Hippocampal formation (tissue), 2 donors: ENCODE measurements around the gene HSD3B2.
"Not testable (repeated sequence)": the region's sequence is repeated elsewhere in the genome, so short reads cannot be mapped to it uniquely, and the experiment has no call there.

Experiments used
- DNase-seq, 2 donors: peaks; one replicate each; lab custom pipeline; 2025; lab: John Stamatoyannopoulos, UW

Gene HSD3B2

DNA sequence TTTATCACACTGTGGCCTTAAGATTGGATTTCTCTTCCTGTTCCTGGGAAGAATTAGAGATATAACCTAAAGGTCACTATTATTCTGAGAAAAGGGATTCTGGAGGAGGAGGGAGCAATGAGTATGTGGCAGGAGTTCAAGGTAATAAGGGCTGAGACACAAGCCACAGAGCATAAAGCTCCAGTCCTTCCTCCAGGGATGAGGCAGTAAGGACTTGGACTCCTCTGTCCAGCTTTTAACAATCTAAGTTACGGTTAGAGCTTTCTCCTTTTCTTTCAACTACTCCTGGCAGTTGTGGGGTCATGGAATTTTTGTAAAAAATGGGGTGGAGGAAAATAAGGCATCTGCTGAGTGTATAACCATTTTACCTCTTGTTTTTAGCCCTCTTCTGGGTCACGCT, at the start of gene HSD3B2:
HSD3B2 (plus strand) TSS at position 201 of the 400 bp plus-strand sequence. CDS start 270 bp downstream, outside the sequence.
- DNase-seq = no peak

DNA sequence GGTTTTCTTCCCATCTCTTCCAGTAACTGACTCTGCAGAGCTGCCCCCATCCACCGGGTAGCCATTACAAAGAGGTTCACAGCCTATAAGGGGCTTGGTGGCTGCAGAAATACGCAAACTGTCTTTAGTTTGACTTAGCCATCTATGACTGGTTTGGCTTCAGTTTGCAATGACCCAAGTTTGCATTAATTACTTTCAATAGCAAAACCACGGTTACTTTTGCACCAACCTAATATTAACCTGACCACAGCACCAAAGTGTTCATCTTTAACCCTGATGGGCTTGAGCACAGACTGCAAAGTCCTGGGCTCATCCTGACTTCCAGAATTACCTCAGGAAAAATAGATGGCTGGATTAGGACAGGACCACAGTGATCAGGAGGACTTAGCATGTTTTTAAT, 48.5 kb upstream of the HSD3B2 start:
- no peak for DNase-seq

DNA sequence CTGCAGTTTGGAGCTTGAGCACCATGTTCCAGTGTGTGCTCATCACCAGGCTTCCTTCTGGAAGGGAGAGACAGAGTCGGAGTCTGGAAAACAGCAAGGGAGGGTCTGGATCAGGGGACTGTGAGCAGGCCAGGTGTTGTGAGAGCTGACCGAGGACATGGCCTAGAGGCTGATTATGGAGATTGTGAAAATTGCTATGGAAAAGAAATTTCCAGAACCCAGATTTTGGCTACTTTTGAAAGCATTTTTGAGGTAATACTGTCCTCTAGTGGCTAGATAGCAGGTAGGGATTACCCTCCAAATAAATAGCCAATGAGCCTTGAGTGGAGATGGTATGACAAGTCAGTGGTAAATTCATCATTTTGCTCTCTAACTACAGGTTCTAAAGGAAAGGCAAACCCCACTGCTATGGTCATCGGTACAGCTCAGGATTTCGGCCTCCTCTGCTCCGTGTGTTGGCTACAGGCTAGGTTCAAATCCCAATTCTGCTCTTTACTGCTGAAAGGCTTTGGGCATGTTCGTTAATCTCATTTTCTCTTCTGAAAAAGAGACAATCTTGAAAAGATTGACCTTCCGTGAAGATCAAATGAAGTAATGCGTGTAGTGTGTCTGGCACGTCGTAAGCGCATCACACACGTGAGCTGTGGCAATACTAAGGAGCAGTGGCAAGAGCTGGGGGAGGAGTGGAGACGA, 47.4 kb upstream of the HSD3B2 start:
- DNase-seq = peak in 1 of 2 donors; percentile 2

DNA sequence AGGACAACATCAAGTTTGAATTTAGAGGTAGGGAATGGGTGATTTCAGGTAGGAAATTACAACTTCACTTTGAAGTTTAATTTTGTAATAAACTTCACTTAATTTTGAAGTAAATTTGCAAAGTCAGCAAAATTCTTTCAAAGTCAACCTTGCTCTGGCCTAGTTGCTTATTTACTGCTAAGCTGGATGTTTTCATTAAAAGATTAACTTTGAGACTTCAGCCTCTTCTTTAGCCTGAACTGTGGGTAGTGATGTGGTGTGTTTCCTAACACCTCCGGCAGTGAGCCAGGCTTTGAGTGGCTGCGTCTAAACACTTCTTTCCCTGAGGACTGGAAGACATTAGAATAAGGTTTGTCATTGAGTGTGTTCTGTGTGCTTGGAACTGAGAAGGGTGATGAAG, 46.4 kb upstream of the HSD3B2 start, which contains the start of gene HAO2:
HAO2 (plus strand) TSS at position 232 of the 400 bp plus-strand sequence. CDS start 12,301 bp downstream, outside the sequence.
- DNase-seq = no peak

DNA sequence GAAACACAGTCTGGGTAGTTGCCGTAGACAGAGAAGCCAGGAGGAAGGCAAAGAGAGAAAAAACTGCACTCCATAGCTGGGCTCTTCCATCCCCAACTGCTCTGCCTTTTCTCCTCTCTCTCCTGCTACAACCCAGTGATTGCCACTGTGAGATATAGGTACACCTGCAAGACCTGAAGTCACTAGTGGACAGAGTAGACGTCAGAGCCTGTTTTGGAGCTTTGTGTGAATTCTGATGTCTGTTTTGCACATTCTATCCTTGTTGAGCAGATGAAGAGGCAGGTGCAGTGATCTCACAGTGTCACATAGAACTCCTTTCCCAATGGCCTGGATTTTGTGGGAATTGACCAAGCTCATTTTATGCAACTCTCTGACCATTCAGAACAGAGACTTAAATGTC, 44.2 kb upstream of the HSD3B2 start:
- DNase-seq = no peak

DNA sequence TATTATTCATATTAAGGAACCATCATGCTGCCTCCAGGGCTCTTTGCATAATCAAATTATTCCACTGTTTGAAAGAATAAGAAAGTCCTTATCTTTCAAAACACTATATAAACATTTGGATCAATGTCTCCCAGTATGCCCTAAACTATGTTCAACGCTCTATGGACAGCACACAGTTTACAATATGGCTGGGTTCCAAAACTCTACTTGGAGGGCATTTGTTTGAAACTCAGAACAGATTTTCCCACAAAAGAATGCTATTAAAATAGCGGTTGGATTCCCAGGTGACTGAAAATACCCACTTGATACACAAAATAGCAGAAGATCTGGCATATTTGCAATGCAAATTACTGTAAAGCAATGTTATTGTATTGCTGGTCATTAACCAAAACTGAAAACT, 43.1 kb upstream of the HSD3B2 start:
- DNase-seq = no peak

DNA sequence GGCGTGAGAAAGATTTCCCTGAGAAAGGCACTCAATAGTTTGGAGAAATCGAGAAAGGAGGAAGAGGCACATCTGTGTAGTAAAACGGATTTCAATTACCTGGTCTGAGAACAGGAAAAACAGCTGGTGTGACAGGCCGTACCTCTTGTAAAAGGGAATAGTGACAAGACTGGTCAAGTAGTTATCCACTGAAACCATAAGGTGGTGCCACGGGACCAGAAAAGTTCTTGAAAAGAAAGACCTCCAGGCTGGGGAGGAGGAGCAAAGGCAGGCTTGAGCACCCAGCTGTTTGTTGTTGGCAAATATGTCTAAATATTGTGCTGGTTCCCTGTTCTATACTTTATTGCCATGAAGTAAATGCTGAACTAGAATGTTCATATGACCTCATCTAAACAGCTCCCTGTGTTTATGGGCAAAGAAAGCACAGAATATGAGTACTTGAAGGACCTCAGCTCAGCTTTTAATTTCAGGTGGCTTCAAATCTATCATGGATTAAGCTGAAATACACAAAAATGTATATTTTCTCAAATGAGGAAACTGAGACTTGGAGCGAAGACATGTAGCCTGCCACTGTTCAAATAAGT, 42.4 kb upstream of the HSD3B2 start:
- DNase-seq = no peak

DNA sequence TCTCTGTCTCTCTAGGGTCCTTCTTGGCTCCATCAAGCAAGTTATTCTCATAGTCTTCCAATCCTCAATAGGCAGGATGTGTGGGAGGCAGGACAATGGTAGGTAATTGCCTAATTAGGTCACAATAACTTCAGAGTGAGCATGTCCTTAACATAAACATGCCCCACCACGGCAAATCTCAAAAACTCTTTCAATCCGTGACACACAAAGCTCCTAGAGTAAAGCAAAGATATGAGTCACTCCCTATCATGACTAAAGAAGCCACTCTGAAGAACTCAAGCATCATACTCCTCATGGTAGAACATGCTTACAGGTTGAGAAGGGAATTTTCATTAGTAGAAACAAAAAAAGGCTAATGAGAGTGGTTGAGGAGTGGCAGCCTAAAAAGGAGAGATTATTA, 41.5 kb upstream of the HSD3B2 start:
- DNase-seq = no peak

DNA sequence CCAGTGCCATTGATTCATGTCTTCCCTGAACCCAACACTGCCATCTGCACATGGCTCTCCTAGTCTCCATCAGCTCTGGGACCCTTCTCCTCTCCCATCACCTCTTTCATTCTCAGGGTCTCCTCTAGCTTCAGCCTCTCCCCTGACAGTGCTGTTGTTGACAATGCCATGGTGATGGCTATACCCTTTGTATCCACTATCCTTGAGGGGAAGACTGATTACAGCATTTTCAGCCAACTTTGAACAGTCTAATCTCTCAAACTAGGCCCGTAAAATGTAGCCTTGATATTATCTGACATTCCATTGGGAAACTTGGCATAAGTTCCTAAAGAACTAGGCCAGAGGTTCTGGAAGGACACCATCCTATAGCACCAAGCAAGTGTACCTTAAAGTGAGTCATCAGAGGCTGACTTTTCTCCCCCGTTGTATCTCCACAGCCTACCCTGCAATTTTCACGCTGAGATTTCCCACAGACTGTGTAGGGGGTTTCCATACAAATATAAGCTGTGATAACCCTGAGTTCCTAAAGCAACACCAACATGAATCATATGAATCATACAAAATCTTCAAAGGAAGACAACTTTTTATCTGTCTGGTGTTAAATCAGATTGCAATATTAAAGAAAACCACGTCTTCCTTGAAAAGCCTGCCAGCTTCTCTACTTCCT, 40.6 kb upstream of the HSD3B2 start:
- no peak for DNase-seq

DNA sequence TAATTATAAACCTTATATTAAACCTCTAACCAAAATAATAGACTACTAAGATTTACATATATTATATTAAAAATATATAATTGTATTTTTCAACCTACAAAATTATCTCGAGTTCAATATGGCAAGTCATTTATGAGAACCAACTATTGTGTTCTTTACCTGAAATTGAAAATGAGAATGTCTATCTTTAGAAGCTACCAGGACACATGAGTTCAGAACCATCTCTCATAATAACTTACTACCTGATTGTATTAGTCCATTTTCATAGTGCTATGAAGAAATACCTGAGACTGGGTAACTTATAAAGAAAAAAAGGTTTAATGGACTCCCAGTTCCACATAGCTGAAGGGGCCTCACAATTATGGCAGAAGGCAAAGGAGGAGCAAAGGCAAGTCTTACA, 39.6 kb upstream of the HSD3B2 start:
- no peak for DNase-seq

DNA sequence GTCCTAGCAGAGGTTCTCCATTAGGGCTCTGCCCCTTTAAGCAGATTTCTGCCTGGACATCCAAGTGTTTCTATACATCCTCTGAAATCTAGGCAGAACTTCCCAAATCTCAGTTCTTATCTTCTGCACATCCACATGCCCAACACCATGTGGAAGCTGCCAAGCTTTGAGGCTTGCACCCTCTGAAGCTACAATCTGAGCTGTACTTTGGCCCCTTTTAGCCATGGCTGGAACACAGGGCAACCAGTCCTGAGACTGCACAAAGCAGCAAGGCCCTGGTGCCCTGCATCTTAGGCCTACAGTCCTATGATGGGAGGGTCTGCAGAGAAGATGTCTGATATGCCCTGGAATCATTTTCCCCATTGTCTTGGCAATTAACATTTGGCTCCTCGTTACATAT, 38.4 kb upstream of the HSD3B2 start:
- no peak for DNase-seq

DNA sequence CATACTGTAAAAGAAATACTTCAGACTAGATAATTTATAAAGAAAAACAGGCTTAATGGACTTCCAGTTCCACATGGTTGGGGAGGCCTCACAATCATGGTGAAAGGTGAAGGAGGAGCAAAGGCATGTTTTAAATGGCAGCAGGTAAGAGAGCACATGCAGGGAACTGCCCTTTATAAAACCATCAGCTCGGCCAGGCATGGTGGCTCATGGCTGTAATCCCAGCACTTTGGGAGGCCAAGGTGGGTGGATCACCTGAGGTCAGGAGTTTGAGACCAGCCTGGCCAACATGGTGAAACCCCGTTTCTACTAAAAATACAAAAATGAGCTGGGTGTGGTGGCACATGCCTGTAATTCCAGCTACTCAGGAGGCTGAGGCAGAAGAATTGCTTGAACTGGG, 37.4 kb upstream of the HSD3B2 start:
- DNase-seq = not testable (repeated sequence)

DNA sequence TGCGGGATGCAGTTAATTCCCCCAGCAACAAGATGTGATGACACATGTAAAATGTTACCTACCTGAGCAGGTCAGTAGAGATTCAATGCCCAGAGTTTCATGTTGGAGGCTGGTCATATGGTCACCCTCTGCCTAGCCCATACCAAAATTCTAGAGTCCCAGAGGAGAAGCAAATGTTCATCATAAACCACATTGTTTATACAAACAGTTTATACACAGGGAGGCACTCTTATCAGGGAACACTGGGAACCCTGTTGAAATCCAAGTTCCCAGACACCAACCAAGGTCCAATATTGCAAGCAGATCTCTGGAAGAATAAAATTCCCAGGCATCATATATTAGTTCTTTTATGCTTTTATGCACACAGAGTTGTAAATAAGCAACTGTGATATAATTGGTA, 35.8 kb upstream of the HSD3B2 start:
- no peak for DNase-seq

DNA sequence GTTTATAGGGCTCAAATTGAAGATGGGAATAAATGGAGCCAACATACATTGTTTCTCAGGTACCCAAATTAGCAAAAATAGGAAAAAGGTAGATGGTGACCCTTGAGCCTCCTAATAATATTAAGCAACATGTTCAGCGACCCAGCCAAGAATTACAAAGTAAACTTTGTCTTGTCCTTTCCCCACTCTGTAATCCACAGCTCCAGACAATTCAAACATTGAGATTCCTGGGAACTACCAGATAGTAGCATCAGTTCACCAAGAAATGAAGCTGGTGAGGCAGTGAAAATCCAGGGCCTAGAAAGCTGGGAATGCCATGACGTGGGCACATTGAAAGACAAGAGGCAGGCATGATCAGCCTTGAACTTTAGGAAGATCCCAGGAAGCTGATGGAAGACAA, 34.6 kb upstream of the HSD3B2 start:
- DNase-seq = no peak

DNA sequence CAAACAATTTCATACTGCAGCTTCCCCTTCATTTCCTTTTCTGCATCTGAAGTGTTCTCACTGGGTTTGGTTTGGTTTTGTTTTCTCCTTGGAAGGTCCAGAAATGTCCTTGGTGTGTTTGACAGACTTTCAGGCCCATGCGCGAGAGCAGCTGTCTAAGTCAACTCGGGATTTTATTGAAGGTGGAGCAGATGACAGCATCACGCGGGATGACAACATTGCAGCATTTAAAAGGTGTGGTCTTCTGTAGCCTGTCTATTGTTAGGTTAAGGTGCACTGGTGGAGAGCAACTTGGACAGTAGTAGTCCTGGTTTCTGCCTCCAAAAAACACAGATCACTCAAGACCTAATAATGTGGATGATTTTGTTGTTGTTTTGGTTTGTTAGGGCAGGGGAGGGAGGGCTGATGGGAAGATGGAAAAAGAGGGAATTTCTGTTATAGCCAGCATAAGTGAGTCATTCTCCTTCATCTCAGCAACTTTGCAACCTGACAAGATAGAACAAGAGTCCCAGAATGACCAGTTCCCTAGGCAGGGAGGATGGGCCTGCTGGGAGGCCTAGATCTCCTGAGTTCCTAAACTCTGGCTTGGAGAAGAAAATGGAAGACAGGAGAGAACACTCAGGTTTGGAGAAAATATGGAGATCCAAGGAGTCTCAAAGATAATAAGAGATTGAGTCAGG, 33.8 kb upstream of the HSD3B2 start:
- no peak for DNase-seq

DNA sequence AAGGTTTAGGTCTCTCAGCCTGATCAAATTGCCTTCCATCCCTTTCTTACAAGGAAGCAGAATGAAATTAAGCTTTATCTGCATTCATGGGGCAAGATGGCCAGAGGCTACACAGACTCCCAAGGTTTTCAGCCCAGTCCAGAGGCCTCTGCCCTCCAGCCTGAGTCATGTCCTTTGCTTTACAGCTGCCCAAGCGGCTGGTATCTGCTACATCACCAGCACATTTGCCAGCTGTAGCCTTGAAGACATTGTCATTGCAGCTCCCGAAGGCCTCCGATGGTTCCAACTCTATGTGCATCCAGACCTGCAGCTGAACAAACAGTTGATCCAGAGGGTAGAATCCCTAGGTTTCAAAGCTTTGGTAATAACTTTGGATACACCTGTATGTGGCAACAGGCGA, 30.4 kb upstream of the HSD3B2 start:
- DNase-seq = no peak

DNA sequence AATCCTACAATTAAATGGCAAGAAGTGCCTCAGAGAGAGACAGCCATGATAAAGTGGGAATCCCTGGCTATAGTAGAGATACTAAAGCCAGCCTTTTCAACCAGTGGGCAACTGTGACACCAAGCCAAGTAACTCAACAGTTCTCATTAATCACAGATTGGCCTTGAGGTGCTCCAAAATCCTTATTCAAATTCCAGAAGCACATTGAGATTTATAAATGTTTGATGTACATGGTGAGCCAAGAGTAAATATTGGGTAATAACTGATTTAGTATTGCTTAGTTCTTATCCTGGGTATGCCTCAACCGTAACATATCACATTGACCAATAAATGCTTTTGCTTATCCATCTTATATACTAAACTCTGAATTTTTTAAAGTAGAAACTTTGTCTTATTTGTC, 29.3 kb upstream of the HSD3B2 start:
- DNase-seq = no peak

DNA sequence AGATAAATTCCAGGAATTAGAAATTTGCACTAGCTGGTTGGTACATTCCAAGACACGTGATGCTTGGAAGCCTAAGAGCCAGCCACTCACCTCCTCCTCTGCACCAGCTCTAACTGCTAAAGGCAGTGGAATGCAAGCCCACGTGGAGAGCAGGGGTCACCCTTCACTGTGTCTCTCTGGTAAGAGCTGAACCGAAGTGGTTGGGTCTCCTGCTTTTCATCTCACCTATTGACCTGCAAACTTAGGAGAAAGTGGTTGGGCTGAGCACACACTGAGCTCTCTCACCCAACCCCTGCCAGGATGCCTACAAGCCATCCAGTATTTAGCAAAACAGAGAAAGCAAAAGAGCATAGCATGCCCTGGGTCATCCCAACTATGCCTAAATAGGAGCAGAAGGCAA, 27.1 kb upstream of the HSD3B2 start:
- no peak for DNase-seq

DNA sequence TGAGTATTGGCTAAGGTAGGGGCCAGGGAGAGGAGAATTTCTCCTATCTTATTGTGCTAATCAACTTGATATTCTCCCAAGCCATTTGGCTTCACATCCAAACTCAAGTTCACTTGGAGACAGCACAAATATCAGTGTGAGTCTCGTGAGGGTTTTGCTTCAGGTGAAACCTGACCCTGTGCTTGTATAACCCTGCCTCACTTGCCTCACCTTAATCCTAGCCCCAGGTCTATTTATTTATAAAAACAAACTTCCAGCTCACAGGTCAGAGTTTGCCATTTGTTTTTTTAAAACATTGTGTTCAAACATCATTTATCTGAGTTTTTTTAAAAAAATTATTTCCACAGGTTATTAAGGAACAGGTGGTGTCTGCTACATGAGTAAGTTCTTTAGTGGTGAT, 26.5 kb upstream of the HSD3B2 start:
- no peak for DNase-seq

DNA sequence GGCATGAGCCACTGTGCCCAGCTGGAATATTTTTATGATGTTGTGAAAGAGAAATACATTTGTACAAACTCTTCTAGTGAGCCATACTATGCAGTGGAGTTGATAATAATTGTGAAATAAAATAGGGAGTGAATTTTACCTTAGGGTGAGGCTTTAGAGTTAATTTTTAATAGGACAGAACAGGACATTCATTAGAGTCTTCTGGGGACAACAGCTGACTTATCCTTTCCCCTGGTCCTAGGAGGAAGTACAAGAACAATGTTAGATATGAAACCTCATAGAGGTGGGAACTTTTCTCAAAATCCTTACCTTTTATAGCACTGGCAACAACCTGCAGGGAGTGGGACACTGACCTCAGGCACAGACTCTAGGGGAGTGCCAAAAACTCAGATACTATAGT, 24.4 kb upstream of the HSD3B2 start:
- DNase-seq = no peak

DNA sequence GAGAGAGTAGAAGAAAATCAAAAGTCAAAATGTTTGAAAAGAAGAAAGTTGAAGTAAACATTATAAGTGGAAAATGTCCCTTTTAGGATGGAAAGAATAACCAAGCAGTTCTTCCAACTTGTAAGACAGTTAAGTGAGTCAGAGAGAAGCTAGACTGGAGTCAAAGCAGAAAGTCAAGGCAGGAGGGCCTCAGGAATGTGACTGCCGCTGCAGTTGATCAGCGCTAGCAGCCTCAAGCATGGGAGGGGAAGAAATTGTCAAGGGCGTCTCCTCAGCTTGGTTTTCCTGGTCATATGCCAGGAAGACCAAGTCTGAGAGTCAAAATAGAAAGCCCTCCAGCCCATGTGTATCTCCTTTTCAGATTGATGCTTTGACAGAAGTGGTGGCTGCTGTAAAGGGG, 23.2 kb upstream of the HSD3B2 start:
- DNase-seq = no peak

DNA sequence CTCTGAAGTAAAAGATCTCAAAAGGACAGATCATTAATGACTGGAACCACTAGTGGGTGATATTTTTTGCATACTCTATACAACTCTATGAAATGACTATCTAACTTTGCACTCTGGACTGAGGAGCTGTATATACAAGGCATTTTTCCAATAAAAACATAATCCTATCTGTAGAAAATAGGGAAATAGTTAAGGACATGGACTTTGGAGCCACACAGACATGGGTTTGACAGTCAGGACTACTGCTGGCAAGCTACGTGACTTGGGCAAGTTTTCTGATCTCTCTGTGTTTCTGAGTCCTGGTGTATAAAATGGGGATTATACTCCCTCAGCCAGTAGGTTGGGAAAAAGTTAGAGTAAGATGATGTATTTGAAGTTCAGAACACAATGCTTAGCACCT, 20.9 kb upstream of the HSD3B2 start:
- DNase-seq = no peak

DNA sequence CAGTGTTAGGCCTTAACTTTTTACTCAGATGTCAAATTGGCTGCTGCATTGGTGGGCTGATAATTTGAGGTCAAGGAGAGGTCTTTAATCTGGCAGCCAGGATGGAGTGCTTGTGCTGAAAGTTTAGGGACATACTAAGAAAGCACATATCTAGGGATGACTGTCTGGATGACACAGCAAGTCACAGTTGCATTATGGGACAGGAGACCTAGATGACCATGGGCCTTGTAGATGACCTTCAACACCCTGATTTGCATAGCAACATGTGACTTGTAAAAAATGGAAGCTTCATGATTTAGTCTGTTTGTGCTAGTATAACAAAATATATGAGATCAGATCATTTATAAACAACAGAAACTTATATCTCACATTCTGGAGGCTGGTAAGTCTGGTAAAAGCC, 18.0 kb upstream of the HSD3B2 start:
- no peak for DNase-seq
